Heart left ventricle (tissue), 16 donors: ENCODE data around the gene TBCD. TPM values are rescaled to one million over a fixed set of nuclear protein-coding genes. Genes with fewer than 3 reads are reported as not detected.

ENCODE experiments used
- ATAC-seq, 4 donors: fragments of 200-7000 bp; cut with Tn5 transposase; one replicate each; pipeline ENCODE4 v1.9.1; 2020 to 2022; ENCODE audit warnings: moderate library complexity in 4 of 4, mild to moderate bottlenecking in 3 of 4, moderate number of reproducible peaks in 1 of 4
- DNase-seq, 5 donors: peaks; one replicate each; pipeline ENCODE4 v3.0.0-alpha.2; 2020
- H3K27ac ChIP-seq, 12 donors: fragments of 200-600 bp; sonication (generic) in 4 of 12; one replicate each; pipeline versions ENCODE4 v1.5.0 to v1.8.0; 2016 to 2022; ENCODE audit warnings: mild to moderate bottlenecking in 2 of 12
- H3K27me3 ChIP-seq, 9 donors: fragments of 200-600 bp; sonication (generic) in 2 of 9; one replicate each; pipeline versions ENCODE4 v1.5.1 to v1.8.0; 2016 to 2022; ENCODE audit warnings: mild to moderate bottlenecking in 3 of 9
- H3K36me3 ChIP-seq, 9 donors: fragments of 200-600 bp; sonication (generic) in 2 of 9; one replicate each; pipeline versions ENCODE4 v1.5.0 to v1.8.0; 2018 to 2022; ENCODE audit warnings: mild to moderate bottlenecking in 2 of 9
- H3K4me1 ChIP-seq, 12 donors: fragments of 200-600 bp; sonication (generic) in 4 of 12; one replicate each; pipeline versions ENCODE4 v1.5.0 to v1.8.0; 2016 to 2022; ENCODE audit warnings: mild to moderate bottlenecking in 3 of 12
- H3K4me3 ChIP-seq, 12 donors: fragments of 200-600 bp; sonication (generic) in 4 of 12; one replicate each; pipeline versions ENCODE4 v1.5.0 to v1.8.0; 2017 to 2022; ENCODE audit warnings: mild to moderate bottlenecking in 9 of 12, moderate library complexity in 4 of 12
- H3K9me3 ChIP-seq, 12 donors: fragments of 200-600 bp; sonication (generic) in 4 of 12; one replicate each; pipeline versions ENCODE4 v1.5.0 to v1.8.0; 2016 to 2022; ENCODE audit warnings: mild to moderate bottlenecking in 1 of 12
- POLR2A ChIP-seq, 2 donors: fragments of 450-650 bp; IDR thresholded peaks; one replicate each; pipeline ENCODE4 v1.6.1; 2017; ENCODE audit warnings: antibody characterized with exemption in 2 of 2, mild to moderate bottlenecking in 2 of 2, moderate library complexity in 2 of 2
- WGBS, 4 donors: extraction: QIAGEN DNeasy Blood & Tissue Kit in 2 of 4; methylation state at CpG; one replicate each; pipeline versions ENCODE4 v1.1.5 to v1.1.7; 2013 to 2018; 5-methylcytosine and 5-hydroxymethylcytosine counted together
- intact Hi-C, 10 donors: fragments of 100-400 bp; cut with DNase I; formaldehyde crosslinking; loops; one replicate each; pipeline versions ENCODE4 v1.11.1 to v1.14.2; 2022
- polyA plus RNA-seq, 2 donors: library from polyadenylated mRNA; stranded (reverse); fragments of 200-250 nt; gene quantifications; one replicate each; pipeline ENCODE4 v1.2.3, GENCODE V29; 2013
- total RNA-seq, 9 donors: library from RNA; depleted of rRNA in 2 of 9; stranded (reverse); fragments of >200 nt in 2 of 9; fragmentation: NEBNext Ultra II Directional in 3 of 9; extraction: Animal tissue kit (Norgen Biotek cat#: 25700) in 3 of 9; gene quantifications; one replicate each; pipeline versions ENCODE4 v1.1.0 to v1.2.4, GENCODE V29; 2016 to 2023
- TF ChIP-seq, protein P1 (sequence below), 12 donors: fragments of 200-600 bp; sonication (generic) in 4 of 12; IDR thresholded peaks; one replicate each; pipeline versions ENCODE4 v1.5.0 to v1.8.0; 2018 to 2022; ENCODE audit warnings: antibody characterized with exemption in 12 of 12, mild to moderate bottlenecking in 5 of 12
- donor health status: ischemic (EF 13 %, LVEDD 7.1; RV severe dilation, severe dysfunction).
- donor health status: healthy with polysubstance abuse.
- donor health status: DM: no; HTN: yes; CAD: no.
- donor health status: DM: no; HTN: no; CAD: no.
- donor health status: ischemic (EF 25% LVEDD 6.9; RV normal size, moderate dysfunction).
- donor health status: ischemic (EF 25% LVEDD 5.7; RV mildly dilated, moderate dysfunction).
- donor health status: healthy.
- donor health status: DM: yes; HTN: yes; CAD: no.
- donor health status: ischemic (EF 35%, LVEDD 5.7; RV mildly dilated, moderate dysfunction).
- donor health status: nonischemic (EF 11% LVEDD 7.7; RV severe dilation, severe dysfunction).
- donor health status: DM: yes; HTN: yes; CAD: no.
- donor health status: PGD.
- donor health status: ischemic (EF 29% LVEDD 5.4; RV normal size, mild dysfunction).
- donor health status: nonischemic (EF 23%, LVEDD 6.1; RV moderate dilation, normal function).

Gene TBCD
- total and polyA plus RNA-seq, 11 donors = 36.9 to 98.4 (median 58.5) TPM

DNA sequence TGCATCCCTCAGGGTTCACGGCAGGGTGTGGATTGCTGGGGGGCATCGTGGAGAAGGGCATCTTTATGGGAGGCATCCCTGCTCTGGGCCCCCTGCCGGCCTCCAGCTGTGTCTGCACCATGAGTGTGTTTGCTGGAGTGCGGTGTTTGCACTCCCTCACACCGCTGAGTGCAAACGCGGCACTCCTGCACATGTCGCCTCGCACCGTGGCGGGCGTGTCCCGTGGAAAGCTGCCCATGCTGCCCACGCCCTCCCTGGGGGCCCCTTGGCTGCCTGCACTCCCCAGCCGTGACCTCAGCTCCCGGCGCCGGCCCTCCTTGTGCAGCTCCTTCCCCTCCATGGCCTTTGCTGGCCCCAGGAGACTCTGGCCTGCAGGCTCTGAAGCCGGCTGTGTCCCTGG, 162.5 kb downstream of the TBCD start:
- Histone ChIP-seq H3K27me3 (no peaks in the 10 kb centered on the region), H3K36me3 (peaks cover 0 to 34% (median 8%) of the 10 kb centered on the region in 9 donors), H3K4me1 (peaks cover 0 to 29% (median 6%) of the 10 kb centered on the region in 12 donors), H3K27ac (peak overlapping the region in 1 of 12 donors; percentile 22), H3K9me3 (no peaks in the 10 kb centered on the region), H3K4me3 (no peak overlapping the region)
- intact Hi-C loops = loop anchor here in 7 of 10 donors (1.0 to 5.0 kb wide), 5 partner anchors 37 to 134 kb away; no protein-coding TSS in a partner anchor
- 43 to 64% (median 58%) methylated on average over 15 to 19 of the region's 19 CpGs for WGBS, 4 donors
- DNase-seq = peak in 3 of 5 donors; percentile 45 to 73 (median 72)
- ATAC-seq = peak in 3 of 4 donors; percentile 12 to 56 (median 48)
- TF ChIP-seq POLR2A (IDR thresholded peaks at IDR 0.05) = no peak
- TF ChIP-seq, protein P1, sequence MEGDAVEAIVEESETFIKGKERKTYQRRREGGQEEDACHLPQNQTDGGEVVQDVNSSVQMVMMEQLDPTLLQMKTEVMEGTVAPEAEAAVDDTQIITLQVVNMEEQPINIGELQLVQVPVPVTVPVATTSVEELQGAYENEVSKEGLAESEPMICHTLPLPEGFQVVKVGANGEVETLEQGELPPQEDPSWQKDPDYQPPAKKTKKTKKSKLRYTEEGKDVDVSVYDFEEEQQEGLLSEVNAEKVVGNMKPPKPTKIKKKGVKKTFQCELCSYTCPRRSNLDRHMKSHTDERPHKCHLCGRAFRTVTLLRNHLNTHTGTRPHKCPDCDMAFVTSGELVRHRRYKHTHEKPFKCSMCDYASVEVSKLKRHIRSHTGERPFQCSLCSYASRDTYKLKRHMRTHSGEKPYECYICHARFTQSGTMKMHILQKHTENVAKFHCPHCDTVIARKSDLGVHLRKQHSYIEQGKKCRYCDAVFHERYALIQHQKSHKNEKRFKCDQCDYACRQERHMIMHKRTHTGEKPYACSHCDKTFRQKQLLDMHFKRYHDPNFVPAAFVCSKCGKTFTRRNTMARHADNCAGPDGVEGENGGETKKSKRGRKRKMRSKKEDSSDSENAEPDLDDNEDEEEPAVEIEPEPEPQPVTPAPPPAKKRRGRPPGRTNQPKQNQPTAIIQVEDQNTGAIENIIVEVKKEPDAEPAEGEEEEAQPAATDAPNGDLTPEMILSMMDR (IDR thresholded peaks at IDR 0.05) = peak; percentile 17 to 52 (median 30)

DNA sequence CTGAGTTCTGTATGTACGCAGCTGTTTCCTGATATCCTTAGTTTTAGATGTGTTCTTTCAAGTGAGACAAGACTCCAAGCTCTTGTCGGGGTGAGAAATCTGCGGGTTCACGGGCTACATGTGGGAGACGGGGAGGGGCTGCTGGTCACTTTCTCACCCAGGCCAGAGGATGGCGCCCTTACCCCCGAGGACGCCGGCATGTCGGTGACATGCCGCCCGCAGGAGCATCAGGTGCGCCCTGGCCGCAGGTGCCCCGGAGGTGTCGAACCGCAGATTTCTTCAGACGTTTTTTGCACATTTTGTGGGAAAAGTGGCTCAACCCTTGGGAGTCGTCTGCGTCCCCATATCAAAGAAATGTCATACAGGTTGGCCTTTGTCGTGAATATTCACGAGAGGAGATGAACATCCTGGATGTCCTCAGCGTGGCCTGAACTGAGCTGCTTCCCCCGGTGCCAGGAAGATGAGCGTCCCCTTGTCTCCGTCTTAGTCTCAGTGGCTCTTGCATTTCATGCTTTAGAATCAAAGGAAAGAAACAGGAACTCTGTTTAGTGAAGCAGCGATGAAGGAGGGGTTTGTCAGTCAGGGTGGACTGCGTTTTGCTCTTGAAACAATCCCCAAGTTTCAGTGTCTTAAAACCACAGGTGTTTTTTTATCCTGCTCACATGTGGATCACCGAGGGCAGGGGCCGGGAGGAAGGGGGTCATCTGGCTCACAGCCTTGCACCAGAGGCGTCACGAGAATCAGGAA, 163.3 kb downstream of the TBCD start:
- Histone ChIP-seq H3K4me1 (peaks cover 0 to 29% (median 6%) of the 10 kb centered on the region in 12 donors), H3K9me3 (no peaks in the 10 kb centered on the region), H3K27me3 (no peaks in the 10 kb centered on the region), H3K36me3 (peaks cover 0 to 32% (median 8%) of the 10 kb centered on the region in 9 donors), H3K27ac (peak overlapping the region in 1 of 12 donors; percentile 22), H3K4me3 (no peak overlapping the region)
- 91 to 94% (median 92%) methylated on average over 27 to 32 of the region's 32 CpGs for WGBS, 4 donors
- ATAC-seq (no peak), DNase-seq (peak in 1 of 5 donors; percentile 16)
- intact Hi-C loops = loop anchor here in 4 of 10 donors (2.0 to 5.0 kb wide), 3 partner anchors 132 to 134 kb away; no protein-coding TSS in a partner anchor
- TF ChIP-seq, protein P1 (IDR thresholded peaks at IDR 0.05) = no peak
- no peak for TF ChIP-seq POLR2A (IDR thresholded peaks at IDR 0.05)

DNA sequence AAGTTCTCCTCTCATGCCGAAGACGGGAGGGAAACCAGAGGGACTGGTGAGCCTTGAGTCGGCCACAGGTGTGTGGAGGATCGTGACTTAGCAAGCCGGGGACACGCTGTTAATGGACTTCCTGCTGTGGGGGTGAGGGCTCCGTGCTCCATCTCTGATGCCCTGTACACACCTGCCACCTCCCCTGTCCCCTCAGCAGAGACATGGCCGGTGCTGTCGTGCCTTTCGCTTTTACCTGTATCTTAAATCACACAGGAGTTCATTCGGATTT, 163.8 kb downstream of the TBCD start:
- no peak for ATAC-seq
- DNase-seq = peak in 1 of 5 donors; percentile 23
- H3K36me3 ChIP-seq = peaks cover 0 to 30% (median 8%) of the 10 kb centered on the region in 9 donors
- no peak for TF ChIP-seq POLR2A (IDR thresholded peaks at IDR 0.05)
- TF ChIP-seq, protein P1 (IDR thresholded peaks at IDR 0.05) = no peak
- no peak overlapping the region for H3K4me3 ChIP-seq
- peaks cover 0 to 29% (median 6%) of the 10 kb centered on the region in 12 donors for H3K4me1 ChIP-seq
- no peaks in the 10 kb centered on the region for H3K9me3 ChIP-seq
- H3K27ac ChIP-seq = no peak overlapping the region
- intact Hi-C loops = loop anchor here in 5 of 10 donors (2.0 to 5.0 kb wide), 3 partner anchors 133 to 135 kb away; no protein-coding TSS in a partner anchor
- H3K27me3 ChIP-seq = no peaks in the 10 kb centered on the region
- WGBS, 4 donors = 89 to 94% (median 90%) methylated on average over 11 of the region's 11 CpGs

DNA sequence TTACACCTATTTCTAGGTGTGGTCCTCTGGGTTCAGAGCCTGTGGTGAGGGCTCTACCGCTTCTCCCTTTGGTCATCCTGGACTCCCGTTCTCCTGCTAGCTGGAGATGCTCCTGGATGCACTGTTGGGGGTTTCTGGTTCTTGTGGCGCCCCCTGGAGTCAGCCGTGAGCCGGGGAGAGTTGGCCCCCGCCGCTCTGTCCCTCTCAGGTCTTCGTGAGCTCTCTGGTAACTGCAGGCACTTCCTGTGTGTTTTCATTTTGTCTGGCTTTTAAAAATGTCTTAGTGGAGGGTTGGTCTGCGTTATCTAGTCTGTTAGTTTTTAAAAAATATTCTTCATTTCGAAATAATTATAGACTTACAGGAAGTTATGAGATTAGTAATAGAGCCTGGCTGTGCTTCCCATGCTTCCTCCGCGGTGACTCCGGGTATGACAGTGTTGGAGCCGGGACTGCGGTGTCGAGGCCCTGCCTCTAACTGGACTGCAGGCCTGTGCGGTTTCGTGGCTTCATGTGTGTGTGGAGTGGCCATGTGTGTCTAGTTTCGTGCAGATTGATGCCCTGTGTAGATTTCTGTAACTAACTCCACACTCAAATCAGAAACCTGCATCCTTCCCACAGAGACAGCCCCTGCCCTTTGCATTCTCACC, 166.0 kb downstream of the TBCD start:
- 68 to 72% (median 71%) methylated on average over 19 of the region's 19 CpGs for WGBS, 4 donors
- no peak overlapping the region for H3K4me3 ChIP-seq
- no peaks in the 10 kb centered on the region for H3K9me3 ChIP-seq
- intact Hi-C loops = loop anchor here in 3 of 10 donors (2.0 to 5.0 kb wide), 2 partner anchors 135 to 136 kb away; no protein-coding TSS in a partner anchor
- no peaks in the 10 kb centered on the region for H3K27me3 ChIP-seq
- DNase-seq (peak in 1 of 5 donors; percentile 26), ATAC-seq (peak in 1 of 4 donors; percentile 31)
- TF ChIP-seq POLR2A (IDR thresholded peaks at IDR 0.05) = no peak
- TF ChIP-seq, protein P1 (IDR thresholded peaks at IDR 0.05) = peak in 10 of 12 donors; percentile 11 to 57 (median 46)
- H3K36me3 ChIP-seq = peaks cover 0 to 42% (median 15%) of the 10 kb centered on the region in 9 donors
- H3K4me1 ChIP-seq = peaks cover 0 to 15% (median 4%) of the 10 kb centered on the region in 12 donors
- H3K27ac ChIP-seq = no peak overlapping the region
